B cell (primary cell): Measurements from ENCODE around the gene ADGRV1. TPM values are rescaled to one million over a fixed set of nuclear protein-coding genes. Genes with fewer than 3 reads are reported as not detected.

Experiments used
- ATAC-seq: fragments of 200-7000 bp; cut with Tn5 transposase; one replicate; pipeline ENCODE4 v1.10.0; 2021; ENCODE audit warnings: low read depth, mild to moderate bottlenecking, moderate number of reproducible peaks, moderate library complexity
- CTCF ChIA-PET: fragments of 350-600 bp; sonication (Branson Sonifier 250); formaldehyde crosslinking; loops from one replicate; lab custom pipeline; 2021; ENCODE audit warnings: antibody characterized with exemption, inconsistent platforms; lab: Charles Lee
- POLR2A ChIA-PET: fragments of 350-600 bp; sonication (Branson Sonifier 250); formaldehyde crosslinking; loops from one replicate; lab custom pipeline; 2021; ENCODE audit warnings: antibody characterized with exemption; lab: Charles Lee
- DNase-seq: peaks from one replicate; pipeline ENCODE4 v3.0.0; 2013
- H2AFZ ChIP-seq: 2 replicates; pipeline ENCODE4 v1.6.1; 2012; ENCODE audit warnings: mild to moderate bottlenecking, low read depth, low read length; ENCODE audit not compliant: insufficient read depth, poor library complexity, severe bottlenecking
- H3K27ac ChIP-seq, 2 donors: 1 replicate in 1 of 2; 2 replicates in 1 of 2; pipeline ENCODE4 v1.5.1; 2012 to 2013; ENCODE audit warnings: low read length in 2 of 2, mild to moderate bottlenecking in 2 of 2, moderate library complexity in 1 of 2
- H3K27me3 ChIP-seq, 4 experiments: fragments of 200-600 bp in 1 of 4; sonication (generic) in 1 of 4; replicated peaks in 1 of 4; 1 replicate in 2 of 4; 2 replicates in 2 of 4; pipeline versions ENCODE4 v1.6.1 to v1.7.0; 2013 to 2016; ENCODE audit warnings: low read length in 3 of 4, mild to moderate bottlenecking in 2 of 4, mixed read lengths in 1 of 4, moderate library complexity in 1 of 4; ENCODE audit not compliant: insufficient read depth in 4 of 4, control insufficient read depth in 3 of 4; ENCODE audit errors: control extremely low read depth in 1 of 4
- H3K36me3 ChIP-seq, 2 experiments: replicated peaks in 1 of 2; 1 replicate in 1 of 2; 2 replicates in 1 of 2; pipeline versions ENCODE4 v1.6.1 to v1.7.1; 2013; ENCODE audit warnings: low read length in 1 of 2; ENCODE audit not compliant: insufficient read depth in 2 of 2, control insufficient read depth in 1 of 2; ENCODE audit errors: control extremely low read depth in 1 of 2, extremely low read depth in 1 of 2
- H3K4me1 ChIP-seq, 2 donors: fragments of 200-600 bp in 1 of 2; sonication (generic) in 1 of 2; 1 replicate in 1 of 2; 2 replicates in 1 of 2; pipeline versions ENCODE4 v1.5.1 to v1.6.1; 2013 to 2017; ENCODE audit warnings: low read length in 2 of 2; ENCODE audit not compliant: control insufficient read depth in 2 of 2, insufficient read depth in 2 of 2
- H3K4me2 ChIP-seq: replicated peaks from 2 replicates; pipeline ENCODE3; 2012; ENCODE audit warnings: mild to moderate bottlenecking, low read depth, low read length; ENCODE audit not compliant: poor library complexity, severe bottlenecking
- H3K4me3 ChIP-seq, 5 experiments: fragments of 200-600 bp in 1 of 5; sonication (generic) in 1 of 5; 1 replicate in 3 of 5; 2 replicates in 2 of 5; pipeline versions ENCODE4 v1.5.1 to v1.7.0; 2011 to 2016; ENCODE audit warnings: low read length in 4 of 5, mild to moderate bottlenecking in 4 of 5, low read depth in 2 of 5, control low read depth in 1 of 5, moderate library complexity in 1 of 5; ENCODE audit not compliant: insufficient read depth in 1 of 5; ENCODE audit errors: control extremely low read depth in 1 of 5, extremely low read depth in 1 of 5
- H3K79me2 ChIP-seq: fragments of 200-600 bp; sonication (generic); one replicate; pipeline ENCODE4 v1.6.0; 2016; ENCODE audit warnings: low read length; ENCODE audit not compliant: control insufficient read depth, insufficient read depth
- H3K9ac ChIP-seq: fragments of 200-600 bp; sonication (generic); 2 replicates; pipeline ENCODE4 v1.6.1; 2017; ENCODE audit warnings: mild to moderate bottlenecking, low read length, moderate library complexity
- H3K9me3 ChIP-seq, 3 donors: one replicate each; pipeline versions ENCODE4 v1.6.1 to v1.7.1; 2013; ENCODE audit warnings: low read length in 2 of 3; ENCODE audit not compliant: control insufficient read depth in 2 of 3, insufficient read depth in 1 of 3; ENCODE audit errors: control extremely low read depth in 1 of 3
- H4K20me1 ChIP-seq: 2 replicates; pipeline ENCODE4 v1.6.0; 2012; ENCODE audit warnings: mild to moderate bottlenecking, low read length; ENCODE audit not compliant: insufficient read depth, control insufficient read depth, poor library complexity, severe bottlenecking
- H3K27ac Mint-ChIP-seq: one replicate; pipeline ENCODE4 v1.8.0; 2021; ENCODE audit warnings: mixed read lengths
- H3K27me3 Mint-ChIP-seq: one replicate; pipeline ENCODE4 v1.8.0; 2021; ENCODE audit warnings: mixed read lengths
- H3K4me1 Mint-ChIP-seq: one replicate; pipeline ENCODE4 v1.8.0; 2021; ENCODE audit warnings: mixed read lengths
- H3K4me3 Mint-ChIP-seq: one replicate; pipeline ENCODE4 v1.8.0; 2021; ENCODE audit warnings: mixed read lengths
- H3K9me3 Mint-ChIP-seq: one replicate; pipeline ENCODE4 v1.8.0; 2022; ENCODE audit warnings: mixed read lengths; ENCODE audit not compliant: insufficient read depth
- CTCF ChIP-seq: fragments of 200-600 bp; IDR thresholded peaks from one replicate; pipeline ENCODE4 v1.8.0; 2022; ENCODE audit warnings: antibody characterized with exemption, mild to moderate bottlenecking
- EZH2 ChIP-seq: IDR thresholded peaks from 2 replicates; pipeline ENCODE4 v1.6.1; 2012; ENCODE audit warnings: borderline replicate concordance, low read depth, mild to moderate bottlenecking, moderate library complexity, low read length; ENCODE audit not compliant: insufficient read depth, poor library complexity, severe bottlenecking
- intact Hi-C: fragments of 100-400 bp; cut with micrococcal nuclease; formaldehyde crosslinking; loops from one replicate; pipeline ENCODE4 v1.10.0; 2022
- polyA plus RNA-seq: library from polyadenylated mRNA; depleted of rRNA; stranded (reverse); fragments of >200 nt; gene quantifications from 2 replicates; pipeline ENCODE4 v1.2.3, GENCODE V29; 2012
- total RNA-seq, 2 donors: library from RNA; stranded (reverse); fragments of 120-200 nt in 1 of 2; gene quantifications; 1 replicate in 1 of 2; 2 replicates in 1 of 2; pipeline versions ENCODE4 v1.2.3 to v1.2.4, GENCODE V29; 2013 to 2022

The ADGRV1 gene
- total and polyA plus RNA-seq, 2 donors (not counting 1 experiment from before 2014, with no cell fraction given): 0.07 TPM; not detected in 1

GRCh38 chr5:90957906-90958305, 399.3 kb downstream of the ADGRV1 start:
- Mint-ChIP-seq H3K4me1 (no peaks in the 10 kb centered on the region), H3K4me3 (no peak overlapping the region), H3K27ac (no peak overlapping the region), H3K27me3 (no peaks in the 10 kb centered on the region), H3K9me3 (no peaks in the 10 kb centered on the region)
- no peaks in the 10 kb centered on the region for H3K36me3 ChIP-seq
- H4K20me1 ChIP-seq: no peaks in the 10 kb centered on the region
- no peak overlapping the region for H3K27ac ChIP-seq
- TF ChIP-seq CTCF: no peak
- no peak for TF ChIP-seq EZH2
- peaks cover 0 to 3% (median 0%) of the 10 kb centered on the region in 4 experiments for H3K27me3 ChIP-seq
- DNase-seq (no peak), ATAC-seq (no peak)
- H3K9ac ChIP-seq: no peak overlapping the region
- H3K9me3 ChIP-seq: no peaks in the 10 kb centered on the region
- intact Hi-C loops: no loop called here
- no peak overlapping the region for H3K4me2 ChIP-seq
- H3K4me1 ChIP-seq: no peaks in the 10 kb centered on the region
- H2AFZ ChIP-seq: no peak overlapping the region
- no peak overlapping the region for H3K4me3 ChIP-seq
- H3K79me2 ChIP-seq: no peaks in the 10 kb centered on the region
- CTCF ChIA-PET: no interaction called here
- POLR2A ChIA-PET: no interaction called here

GRCh38 chr5:90959262-90959661, 400.7 kb downstream of the ADGRV1 start:
- H2AFZ ChIP-seq: no peak overlapping the region
- no peak overlapping the region for H3K9ac ChIP-seq
- no peak overlapping the region for H3K4me3 Mint-ChIP-seq
- no peak overlapping the region for H3K4me2 ChIP-seq
- peaks cover 0 to 3% (median 2%) of the 10 kb centered on the region in 4 experiments for H3K27me3 ChIP-seq
- H3K4me3 ChIP-seq: no peak overlapping the region
- H3K4me1 Mint-ChIP-seq: no peaks in the 10 kb centered on the region
- no peak overlapping the region for H3K27ac ChIP-seq
- intact Hi-C loops: no loop called here
- H4K20me1 ChIP-seq: no peaks in the 10 kb centered on the region
- H3K36me3 ChIP-seq: no peaks in the 10 kb centered on the region
- no peaks in the 10 kb centered on the region for H3K9me3 ChIP-seq
- TF ChIP-seq EZH2: no peak
- no peak for TF ChIP-seq CTCF
- ChIA-PET CTCF (interaction anchor here (0.7 kb wide), 1 partner anchor 10 kb away, joined by 3 read pairs; no protein-coding TSS in a partner anchor), POLR2A (no interaction called here)
- DNase-seq (no peak), ATAC-seq (no peak)
- no peaks in the 10 kb centered on the region for H3K79me2 ChIP-seq
- H3K9me3 Mint-ChIP-seq: no peaks in the 10 kb centered on the region
- no peaks in the 10 kb centered on the region for H3K4me1 ChIP-seq
- H3K27ac Mint-ChIP-seq: no peak overlapping the region
- peaks cover under 1% of the 10 kb centered on the region for H3K27me3 Mint-ChIP-seq
